NCI-H146 (cell line): ENCODE results near the gene ERC2.

Experiments
- DNase-seq: peaks from one replicate; lab custom pipeline; 2025; lab: John Stamatoyannopoulos, UW

The ERC2 gene

DNA sequence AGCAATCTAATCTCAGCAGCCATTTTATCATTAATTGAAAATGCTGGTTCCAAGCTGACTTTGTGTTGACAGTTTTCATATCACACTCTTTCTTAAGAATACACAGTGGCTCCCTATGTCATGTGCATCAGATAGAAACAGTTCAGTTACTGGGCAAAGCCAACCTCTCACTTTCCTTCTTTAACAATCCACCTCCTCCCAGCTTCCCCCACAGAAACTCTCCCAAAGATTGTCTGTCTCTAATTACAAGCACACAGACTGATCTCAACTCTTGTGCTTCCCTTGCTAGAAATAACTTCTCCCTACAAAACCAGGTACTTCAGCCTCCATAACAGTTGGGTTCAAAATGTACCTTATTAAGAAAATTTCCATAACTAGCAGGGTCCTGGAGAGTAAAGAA lies 752.2 kb downstream of the ERC2 start:
- DNase-seq, result no peak

DNA sequence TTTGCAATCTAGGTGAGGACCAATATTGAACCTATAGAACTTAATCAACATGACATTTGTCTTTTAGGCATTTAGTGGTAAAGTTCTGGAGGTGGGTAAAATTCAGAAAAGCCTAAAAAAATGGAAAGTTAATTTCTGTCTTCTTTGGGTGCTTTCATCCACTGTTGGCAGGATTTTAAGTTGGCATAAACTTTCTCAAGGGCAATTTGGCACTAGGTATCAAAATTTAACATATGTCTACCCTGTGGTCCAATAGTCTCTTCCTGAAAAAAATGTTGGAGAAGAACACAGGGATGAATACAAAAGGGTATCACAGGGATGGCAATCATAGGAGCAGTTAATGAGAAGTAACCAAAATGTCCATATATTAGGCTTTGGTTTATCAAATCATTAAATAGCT lies 754.2 kb downstream of the ERC2 start:
- no peak for DNase-seq

DNA sequence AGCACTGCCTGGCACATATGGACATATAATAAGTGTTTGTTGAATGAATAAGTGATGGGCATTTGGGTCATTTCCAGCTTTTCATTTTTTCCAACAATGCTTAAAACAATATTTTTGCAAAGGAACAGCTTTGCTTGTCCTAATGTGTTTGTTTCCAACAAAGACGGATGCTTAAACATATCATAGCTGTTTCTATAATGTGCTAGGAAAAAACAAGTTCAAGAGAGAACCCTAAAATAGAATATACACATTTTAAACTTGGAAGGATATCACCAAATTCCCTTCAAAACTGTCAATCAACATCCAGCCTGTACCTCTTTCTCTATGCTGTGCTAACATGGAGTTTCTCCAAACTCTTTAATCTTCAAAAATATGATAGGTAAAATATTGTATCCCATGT lies 756.6 kb downstream of the ERC2 start:
- no peak for DNase-seq

DNA sequence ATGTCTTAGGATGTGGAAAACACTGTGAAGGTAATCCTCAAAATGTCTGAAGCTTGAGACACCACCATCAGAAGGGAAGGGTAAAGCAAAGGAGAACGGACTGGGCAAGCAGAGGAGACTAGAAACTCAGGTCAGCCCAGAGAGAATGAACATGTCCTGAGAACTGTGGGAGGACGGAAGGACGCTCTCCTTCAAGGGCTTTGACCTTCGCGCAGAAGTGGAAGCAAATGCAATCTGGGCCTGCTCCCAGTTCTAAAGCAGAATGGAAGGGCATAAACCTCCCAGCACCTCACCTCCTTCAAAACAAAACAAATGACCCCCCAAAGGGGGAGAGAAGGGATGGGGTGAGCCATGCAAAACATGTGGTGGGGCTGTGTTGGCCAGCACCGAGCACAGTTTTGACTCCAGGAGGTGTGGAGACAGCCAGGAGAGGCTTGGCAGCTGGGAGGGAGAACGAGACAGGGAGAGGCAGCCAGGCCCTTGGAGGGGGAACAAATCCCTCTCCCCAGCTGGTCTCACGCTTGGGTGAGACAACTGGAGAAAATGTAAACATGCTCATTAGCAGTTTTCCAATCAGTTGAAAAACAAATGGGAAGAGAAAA lies 758.8 kb downstream of the ERC2 start:
- no peak for DNase-seq

DNA sequence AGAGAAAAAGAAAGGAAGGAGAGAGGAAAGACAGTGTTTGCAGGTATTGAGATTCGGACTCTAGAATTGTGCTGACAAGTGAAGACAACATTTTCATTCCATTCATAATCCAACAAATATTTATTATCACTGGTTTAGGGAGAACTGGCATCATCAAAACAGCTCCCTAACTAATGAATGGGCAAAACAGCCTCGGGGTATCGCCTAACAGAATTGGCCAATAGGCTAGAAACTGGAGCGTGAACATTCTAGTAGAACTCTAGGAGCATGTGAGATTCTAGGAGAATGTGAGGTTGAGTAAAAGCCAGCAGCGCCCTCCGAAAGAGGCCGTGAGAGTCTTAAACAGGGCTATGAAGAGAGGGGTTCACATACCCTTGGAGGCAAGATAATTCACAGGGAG lies 759.3 kb downstream of the ERC2 start:
- DNase-seq, result no peak

DNA sequence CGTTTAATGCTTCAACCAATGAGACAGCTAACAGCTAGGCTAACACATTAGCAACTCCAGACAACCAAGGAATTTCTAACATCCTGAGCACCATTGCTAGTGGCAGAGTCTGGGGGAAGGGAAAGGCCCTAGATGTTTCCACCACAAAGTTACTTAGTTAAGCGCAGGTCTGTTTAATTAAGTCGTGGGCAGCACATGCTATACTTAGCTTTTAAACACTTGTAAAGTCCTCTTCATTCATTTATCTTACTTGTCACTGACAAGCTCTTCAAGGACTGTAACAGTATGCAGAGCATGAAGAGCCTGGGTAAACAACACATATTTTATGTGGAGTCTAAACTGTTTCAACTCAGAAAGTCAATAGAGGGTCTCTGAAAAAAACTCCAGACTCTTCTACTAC lies 760.0 kb downstream of the ERC2 start:
- no peak for DNase-seq

DNA sequence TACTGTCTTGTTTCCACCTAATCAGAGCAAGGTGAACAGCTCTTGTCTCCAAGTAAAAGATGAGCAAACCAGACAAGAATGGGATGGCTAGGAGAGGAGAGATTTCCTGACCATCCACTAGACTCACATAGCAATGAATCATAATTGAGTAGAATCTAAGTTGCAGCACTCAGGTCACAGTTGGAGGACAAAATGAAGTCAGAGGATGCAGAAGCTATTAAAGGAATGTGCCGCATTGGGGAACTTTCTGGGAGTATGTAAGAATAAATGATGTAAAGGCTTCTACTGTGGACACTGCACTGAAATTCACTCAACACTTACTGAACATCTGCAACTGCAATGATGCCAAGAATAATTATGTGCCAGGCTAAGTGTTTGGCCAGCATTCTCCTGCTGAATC lies 763.7 kb downstream of the ERC2 start:
- no peak for DNase-seq

DNA sequence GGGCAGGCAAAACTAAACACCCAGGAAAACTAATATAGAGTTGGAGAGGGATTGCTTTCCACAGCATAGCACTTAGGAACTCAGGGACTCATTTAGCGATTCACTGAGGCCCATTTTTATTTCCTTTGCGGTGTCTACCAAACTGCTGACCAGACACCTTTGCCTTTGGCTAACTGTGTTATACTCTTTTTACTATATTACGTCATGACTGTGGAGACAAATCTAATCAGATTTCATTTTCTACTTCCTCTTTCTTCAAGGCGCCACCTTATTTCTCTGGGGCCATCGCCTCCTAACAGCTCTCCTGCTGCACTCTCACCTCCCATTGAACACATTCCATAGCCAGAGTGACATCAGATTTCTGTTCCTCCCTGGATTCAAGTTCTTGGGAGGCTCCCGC lies 765.4 kb downstream of the ERC2 start:
- no peak for DNase-seq

DNA sequence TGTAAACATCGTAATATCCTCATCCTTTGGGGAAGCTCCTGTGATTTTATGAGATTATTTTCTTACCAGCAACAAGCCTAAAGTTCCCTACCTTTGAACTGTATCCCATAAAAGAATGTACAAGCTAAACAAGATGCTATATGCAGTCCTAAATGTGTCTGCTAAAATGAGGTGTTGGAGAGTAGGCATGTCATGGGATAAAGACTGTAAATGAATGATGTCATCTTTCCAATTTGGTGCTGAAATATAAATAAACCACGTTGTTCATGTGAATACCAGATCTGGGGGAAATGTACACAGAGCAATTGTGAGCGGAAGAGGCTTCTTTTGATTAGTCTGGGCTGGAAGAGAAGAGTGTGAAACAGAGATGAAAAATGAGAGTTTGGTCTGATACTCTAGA lies 766.3 kb downstream of the ERC2 start:
- DNase-seq, result peak; percentile 70

DNA sequence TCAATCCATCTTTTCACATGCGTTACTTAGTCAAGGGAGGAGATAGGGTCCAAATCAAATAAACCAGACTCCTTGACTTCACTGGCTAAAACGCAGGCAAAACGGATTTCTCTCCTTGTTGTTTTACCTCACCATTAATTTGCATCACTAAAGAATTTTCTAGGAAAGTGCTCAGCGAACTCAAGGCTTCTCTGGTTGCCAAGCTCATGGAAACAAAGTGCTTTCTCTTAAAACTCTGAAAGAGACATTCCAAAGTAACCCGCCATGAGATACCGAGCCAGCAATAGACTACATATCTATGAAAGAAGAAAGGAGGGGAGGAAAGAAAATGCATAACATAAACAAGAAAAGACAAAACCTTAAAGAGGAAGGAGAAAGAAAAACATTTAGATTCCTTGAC lies 769.4 kb downstream of the ERC2 start:
- no peak for DNase-seq

DNA sequence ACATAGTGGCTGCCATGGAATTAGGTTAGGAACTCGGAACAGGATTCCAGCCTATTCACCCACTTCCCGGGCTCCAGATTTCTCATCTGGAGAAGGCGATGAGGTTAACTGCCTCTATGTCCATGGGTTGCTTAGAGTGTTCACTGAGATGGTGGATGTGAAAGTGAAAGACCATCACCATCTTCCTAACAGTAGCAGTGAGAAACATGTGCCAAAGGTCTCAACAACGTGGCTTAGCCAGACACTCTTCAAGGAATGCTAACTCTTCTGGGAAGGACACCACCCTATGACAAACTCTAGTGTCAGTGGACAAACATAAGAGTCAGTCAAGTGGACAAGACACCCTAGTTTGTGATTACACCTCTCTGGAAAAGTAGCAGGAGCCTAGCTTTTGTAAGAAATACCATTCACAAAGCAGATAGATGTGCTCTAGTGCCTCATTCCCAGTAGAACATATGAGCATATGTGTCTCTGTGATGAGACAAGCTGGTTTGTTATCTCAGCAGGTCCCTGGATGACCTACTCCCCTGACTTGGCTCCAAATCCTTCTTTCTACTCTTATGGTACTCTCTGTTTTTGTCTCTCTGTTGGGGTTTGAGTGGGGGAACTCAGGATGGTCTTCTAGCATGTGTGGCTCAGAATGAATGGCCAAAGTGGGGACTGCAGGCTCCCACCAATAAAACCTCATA lies 770.9 kb downstream of the ERC2 start:
- no peak for DNase-seq

DNA sequence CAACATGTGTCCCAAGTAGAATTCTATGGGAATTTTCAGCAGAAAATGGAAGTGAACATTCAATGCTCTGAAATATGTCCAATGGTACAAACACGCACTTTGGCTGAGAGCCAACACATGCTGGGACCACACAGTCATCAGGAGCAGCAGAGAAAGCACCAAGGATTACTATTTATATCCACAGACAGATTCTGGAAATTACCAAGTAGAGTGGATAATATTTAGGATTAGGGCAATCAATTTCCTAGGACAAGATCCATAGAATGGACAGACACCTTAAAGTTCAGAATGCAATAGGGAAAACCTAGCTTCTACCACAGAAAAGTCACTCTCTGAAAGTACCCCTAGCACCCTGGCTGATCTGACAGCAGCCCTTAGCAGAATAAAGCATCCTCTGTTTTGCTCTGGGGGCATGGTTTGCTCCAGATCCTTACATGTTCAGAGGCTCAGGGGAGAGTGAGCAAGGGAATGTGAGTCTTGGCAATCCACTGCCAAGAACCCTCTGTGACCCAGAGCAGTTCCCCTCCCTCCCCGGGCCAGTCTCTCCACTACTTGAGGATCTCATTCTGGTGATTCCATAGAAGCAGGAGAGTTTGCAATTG lies 775.2 kb downstream of the ERC2 start:
- DNase-seq, result peak; percentile 16

DNA sequence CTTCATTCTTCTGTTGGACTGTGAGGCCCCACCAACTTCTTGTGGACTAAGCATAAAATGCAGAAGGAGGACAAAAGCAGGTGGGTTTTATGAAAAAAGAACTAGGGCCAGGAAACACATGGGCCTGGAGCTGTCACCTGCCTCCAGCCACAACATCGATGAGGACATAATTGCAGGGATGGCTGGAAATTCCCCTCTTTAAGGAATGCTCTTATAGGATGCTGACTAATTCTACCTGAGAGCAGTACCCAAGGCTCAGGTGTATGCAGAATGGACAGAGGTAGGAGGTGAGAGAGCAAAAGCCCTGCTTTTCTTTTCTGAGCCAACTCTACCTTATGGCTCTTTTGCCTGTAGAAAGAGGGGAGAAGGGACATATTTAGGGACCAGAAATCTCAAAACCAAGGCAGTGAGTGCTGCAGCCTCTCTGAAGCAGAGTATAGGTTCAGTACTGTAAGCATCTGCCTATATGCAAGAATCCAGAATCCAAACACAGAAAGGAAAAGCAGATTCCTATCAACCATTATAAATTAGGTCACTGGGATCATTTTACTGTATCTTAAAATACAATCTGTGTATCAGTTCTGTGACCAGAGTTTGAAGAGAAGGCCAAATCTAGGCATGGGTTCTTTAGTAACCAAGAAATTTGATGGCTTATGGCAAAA lies 775.8 kb downstream of the ERC2 start:
- peak; percentile 5 for DNase-seq

DNA sequence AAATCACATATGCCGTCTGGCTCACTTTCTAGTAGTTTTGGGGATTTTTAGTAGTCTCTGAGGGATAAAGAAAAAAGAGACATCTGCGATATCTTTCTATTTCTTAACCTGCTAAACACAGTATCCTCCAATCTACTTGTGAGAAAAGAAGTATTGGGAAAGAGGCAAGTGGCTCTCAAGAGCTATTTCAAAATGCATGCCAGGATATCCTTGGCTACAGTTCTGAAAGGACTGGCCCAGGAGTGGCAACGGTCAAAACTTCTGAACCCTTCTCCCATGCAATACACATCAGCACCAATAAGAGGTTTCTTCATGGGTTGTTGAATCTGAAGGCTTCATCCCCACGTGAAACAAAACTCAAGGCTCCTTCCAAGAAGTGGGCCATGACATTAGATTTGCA lies 777.1 kb downstream of the ERC2 start:
- no peak for DNase-seq

DNA sequence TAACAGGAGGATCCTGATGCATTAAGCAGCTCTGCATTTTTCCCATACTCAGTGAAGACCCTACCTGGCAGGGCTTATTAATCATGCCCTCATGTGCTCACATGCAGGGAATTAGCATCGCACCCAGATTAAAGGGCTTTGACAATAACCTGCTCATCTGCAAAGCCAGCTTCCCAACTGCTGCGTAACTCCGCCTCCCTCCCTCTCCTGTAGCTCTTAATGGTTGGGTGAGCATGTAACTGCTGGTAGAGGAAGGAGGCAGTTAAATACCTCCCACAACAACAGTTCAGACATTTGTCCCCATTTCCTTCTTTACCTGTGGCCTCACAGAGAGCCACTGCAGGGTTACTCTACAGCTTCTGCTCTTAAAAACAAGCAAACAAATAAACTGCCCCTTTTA lies 777.5 kb downstream of the ERC2 start:
- DNase-seq, result peak; percentile 43

DNA sequence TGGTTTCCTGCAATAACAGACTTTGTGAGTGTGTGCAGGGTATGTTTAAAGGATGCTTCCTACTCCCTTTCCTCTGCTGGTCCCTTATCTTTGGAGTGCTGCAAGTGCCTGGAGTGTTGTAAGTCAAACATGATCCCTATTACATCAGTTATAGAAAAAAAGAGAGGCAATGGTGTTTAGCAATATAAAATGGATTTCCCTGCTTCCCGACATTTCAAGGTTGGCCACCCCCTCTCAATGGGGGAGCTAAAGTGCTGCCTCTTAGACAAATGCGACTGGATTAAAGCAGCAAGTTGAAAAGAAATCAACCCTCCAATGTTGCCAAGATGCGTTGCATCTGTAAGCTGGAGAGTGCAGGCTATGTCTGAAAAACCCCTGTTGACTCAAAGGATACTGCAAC lies 778.1 kb downstream of the ERC2 start:
- DNase-seq, result no peak

DNA sequence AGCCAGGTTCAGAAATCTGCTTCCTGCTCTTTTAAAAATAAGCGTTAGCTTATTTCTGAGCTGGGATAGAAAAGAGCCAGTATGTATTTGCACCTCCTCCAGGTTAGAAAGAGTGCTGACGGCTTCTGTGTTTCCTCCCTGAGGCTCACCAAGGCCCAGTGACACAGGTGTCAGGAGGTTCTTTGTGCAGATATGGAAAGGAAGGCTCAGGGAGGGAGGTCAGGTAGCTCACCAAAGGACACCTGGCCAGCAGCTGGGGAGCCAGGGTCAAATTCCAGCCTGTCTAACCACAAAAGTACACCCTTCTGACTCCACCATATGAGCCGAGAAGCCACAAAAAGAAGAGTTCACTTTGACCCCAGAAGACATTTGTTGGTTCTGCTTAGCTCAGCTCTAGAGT lies 780.1 kb downstream of the ERC2 start:
- DNase-seq, result no peak

DNA sequence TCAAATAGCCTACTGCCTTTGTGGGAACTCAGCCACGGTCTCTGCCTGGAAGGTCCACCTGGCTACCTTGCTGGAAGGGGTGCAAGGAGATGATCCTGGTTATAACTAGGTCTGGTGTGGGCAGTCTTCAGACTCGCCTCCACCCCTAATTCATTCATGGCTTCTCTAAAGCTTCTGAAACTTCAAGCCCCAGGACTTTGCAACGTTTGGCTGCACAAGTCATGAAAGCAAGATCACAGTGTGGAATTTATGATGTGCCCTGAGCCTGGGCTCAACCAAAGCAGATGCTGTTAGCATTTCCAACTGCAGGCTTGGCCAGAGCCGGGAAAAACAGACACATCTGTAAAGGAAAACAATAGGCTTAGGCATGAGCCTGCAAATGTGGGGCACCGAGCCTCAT lies 780.7 kb downstream of the ERC2 start:
- no peak for DNase-seq

DNA sequence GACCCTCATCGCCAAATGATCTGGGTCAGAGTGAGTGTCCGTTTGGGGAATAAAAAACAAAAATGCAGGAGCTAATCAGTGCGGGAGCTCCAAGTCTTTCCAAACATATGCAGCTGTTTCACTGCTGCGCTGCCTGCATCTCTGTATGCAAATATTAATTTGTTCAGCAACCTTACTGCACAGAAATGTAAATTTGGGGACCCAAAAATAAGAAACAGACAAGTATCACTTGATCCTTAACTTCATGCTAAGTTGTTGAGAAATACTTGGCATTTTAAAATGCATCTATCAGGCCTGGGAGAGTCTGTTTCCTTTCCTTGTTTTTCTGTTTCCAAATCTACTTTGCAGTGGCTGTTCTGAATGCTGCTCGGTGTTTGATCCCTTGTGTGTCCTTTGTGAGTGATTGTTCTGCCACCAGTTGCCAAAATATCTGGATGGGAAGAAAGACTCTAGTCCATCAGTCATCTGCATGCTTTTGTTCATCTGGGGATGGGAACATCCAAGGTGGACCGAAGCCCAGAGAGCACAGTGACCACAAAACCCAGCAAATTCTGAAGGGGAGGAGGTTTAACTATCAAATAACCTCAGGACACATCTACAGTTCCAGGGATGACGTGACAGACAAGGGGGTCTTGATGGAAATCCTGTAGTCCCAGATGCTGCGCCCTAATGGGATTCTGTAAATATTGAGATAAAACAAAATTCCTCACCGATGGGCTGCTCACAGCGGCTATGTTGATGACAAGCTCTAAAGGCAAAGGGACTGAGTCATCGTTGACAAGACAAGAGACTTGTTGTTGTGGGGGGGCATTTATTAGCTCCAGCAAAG lies 781.6 kb downstream of the ERC2 start:
- no peak for DNase-seq

DNA sequence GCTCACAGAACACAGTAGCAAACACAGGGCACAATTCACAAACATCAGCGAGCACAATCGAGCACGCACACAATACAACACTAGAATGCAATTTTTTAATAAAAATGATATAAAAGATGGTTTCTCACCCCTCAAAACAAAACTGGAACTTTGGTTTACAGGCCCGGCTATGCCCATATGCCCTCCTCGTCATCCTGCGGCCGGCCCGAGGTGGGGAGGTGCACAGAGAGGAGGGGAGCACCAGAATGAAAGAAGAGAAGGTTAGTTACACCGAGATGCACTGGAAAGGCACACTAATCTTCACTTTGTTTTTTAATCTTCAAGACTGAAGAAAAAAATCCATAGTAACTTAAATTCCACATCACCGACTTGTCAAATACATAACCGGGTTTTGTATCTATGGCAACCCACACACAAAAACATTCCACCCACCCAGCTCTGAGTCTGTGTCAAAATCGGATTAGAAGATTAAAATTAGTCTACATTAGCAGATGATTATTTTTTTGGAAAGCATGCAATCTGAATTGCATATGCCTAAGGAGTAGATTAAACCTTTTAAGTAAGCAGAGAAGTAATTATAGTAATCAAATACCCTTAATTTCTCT lies 784.5 kb downstream of the ERC2 start:
- DNase-seq, result no peak

DNA sequence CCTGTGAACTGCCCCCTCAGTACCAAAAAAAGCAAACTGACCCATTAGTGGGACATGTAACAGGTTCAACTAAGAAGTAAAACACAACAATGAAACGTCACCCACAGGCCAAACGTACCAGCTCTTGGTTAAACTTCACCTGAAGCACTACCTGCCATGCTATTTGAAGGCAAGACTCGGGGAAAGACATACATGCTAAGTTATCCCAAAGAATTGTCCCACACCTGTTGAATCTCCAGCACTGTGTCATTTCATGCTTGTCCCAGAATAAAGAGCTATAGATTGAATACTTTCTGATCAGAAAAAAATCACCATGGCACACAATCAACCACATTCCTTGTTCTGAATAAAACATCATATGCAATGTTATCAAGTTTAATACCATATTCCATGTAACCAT lies 785.8 kb downstream of the ERC2 start:
- DNase-seq, result no peak
